Stimulated activated CD8-positive, alpha-beta memory T cell treated with anti-CD3 and anti-CD28 coated beads, Interleukin-2, amount 100 ng/mL, for 1 hour (primary cell): ENCODE measurements around the gene DAPK1.

Source experiments
- DNase-seq, 2 donors: peaks; one replicate each; pipeline ENCODE4 v3.0.0-alpha.2; 2020; ENCODE audit warnings: low read depth in 2 of 2

Gene DAPK1

DNA sequence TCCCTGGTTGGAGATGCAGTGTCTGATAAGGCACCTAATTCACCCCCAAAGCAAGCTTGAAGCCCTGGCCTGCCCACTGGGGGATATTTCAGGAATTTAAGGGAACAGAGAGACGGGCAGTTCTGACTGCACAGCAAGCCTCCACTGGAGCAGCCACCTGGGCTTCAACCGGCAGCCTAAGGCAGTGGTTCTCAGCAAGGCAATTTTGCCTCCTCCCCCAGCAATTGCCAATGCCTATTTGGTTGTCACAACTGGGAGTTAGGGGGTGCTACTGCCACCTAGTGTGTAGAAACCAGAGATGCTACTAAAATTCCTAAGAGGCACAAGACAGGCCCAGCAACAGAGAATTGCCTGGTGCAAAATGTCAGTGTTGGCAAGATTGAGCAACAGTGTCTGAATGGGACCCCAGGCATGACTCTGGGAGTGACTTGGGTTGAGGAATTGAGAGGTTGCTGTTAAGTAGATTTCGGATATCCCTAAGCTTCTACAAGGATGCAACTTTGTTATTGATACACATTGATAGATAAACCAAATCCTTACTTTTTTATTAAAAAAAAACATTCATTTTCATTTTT, 169.6 kb downstream of the DAPK1 start:
- no peak for DNase-seq

GRCh38 chr9:87668222-87668621, 170.6 kb downstream of the DAPK1 start:
- no peak for DNase-seq

DNA sequence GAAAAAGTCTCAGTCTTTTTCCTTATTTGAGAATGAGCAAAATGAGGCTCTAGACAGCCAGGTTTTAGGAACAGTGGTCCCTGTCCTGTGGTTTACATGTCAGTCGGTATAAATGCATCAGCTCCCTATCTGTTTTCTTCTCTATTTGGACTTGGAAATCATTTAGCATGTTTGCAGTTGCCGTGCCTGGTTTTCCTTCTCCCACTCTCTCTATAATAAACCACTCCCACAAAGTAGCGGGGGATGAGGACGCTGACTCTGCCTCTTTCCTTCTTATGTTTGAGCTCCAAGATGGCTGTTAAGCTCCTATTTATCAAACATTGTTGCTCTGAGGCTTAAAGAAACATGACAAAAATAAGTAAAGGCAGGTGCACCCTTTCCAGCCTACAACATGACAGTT, 171.1 kb downstream of the DAPK1 start:
- DNase-seq: no peak

DNA sequence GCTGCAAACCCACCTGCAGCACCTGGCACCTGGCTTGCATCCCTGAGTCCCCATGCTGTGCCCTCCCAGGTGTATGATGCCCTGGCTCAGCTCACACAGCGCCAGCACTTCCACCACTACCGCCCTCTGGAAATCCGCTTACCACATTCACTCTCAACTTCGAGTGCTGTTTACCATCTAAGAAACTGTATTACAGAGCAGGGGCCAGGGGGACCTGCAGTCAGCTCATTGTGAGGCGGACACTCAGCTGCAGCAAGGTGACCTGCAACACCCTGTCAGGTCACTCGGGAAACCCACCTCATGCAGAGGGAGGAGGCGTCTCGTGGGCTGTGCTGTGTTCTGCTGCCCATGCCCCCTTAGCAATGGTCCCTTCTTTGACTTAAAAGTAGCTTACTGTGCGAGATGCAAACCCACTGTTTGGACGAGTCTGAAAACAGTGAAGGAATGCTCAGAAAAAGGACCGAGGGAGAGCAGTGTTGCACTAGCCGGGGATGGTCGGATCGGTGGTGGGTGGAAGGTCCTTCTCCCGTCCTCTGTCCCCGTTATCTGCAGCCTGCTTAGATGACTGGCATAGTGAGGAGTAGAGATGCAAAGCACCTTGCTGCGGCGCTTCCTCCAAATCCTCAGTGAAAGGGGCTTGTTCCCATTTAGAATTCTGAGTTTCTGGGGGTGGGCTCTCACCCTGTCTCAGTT, 173.1 kb downstream of the DAPK1 start:
- DNase-seq: no peak

DNA sequence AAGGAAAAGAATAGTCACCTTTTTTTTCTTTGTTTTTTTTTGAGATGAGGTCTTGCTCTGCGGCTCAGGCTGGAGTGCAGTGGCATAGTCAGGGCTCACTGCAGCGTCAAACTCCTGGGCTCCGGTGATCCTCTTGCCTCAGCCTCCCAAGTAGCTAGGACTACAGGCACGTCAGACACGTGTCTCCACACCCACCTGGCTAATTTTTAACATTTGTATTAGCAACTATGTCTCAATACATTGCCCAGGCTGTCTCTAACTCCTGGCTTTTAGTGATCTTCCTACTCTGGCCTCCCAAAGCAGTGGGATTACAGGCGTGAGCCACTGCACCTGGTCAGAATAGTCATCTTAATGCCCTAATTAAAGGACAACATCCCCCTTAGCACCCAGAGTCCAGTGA, 173.8 kb downstream of the DAPK1 start:
- DNase-seq: no peak

- no peak for DNase-seq
Measured at GRCh38 chr9:87671925-87672324, 174.3 kb downstream of the DAPK1 start.

- DNase-seq: no peak
Measured at GRCh38 chr9:87672586-87672985, 174.9 kb downstream of the DAPK1 start.

GRCh38 chr9:87673446-87674120, 175.9 kb downstream of the DAPK1 start:
- DNase-seq: no peak

- DNase-seq: no peak
Measured at GRCh38 chr9:87674565-87675299, 177.1 kb downstream of the DAPK1 start.

DNA sequence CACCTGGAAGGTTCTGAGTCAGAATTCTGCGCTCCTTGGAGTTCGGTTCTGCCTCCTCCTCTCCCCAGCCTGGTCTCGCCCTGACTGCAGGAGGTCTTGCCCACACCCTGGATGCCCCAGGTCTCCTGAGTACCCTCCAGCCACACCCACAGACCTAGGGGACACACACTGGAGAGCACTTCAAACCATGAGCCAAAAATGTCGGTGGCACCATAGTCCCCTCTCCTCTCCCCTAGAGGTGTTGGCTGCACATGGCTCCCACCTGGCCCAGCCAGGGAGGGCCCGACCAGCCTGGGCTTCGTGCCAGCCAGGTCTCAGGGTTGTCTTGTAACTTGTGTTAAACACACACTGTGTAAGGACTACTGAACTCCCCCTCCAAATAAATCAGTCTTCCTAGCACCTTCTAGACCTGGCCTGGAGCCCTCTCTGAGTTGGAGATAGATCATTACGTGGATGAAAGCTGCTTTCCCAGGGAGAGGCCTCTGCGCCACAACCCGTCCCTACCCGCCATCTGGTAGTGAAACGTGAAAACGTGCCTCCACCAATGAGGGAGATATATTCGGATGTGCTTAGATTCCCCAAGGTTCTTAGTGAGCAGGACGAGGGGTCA, 178.3 kb downstream of the DAPK1 start:
- no peak for DNase-seq

- no peak for DNase-seq
Measured at GRCh38 chr9:87676976-87677775, 179.5 kb downstream of the DAPK1 start.

DNA sequence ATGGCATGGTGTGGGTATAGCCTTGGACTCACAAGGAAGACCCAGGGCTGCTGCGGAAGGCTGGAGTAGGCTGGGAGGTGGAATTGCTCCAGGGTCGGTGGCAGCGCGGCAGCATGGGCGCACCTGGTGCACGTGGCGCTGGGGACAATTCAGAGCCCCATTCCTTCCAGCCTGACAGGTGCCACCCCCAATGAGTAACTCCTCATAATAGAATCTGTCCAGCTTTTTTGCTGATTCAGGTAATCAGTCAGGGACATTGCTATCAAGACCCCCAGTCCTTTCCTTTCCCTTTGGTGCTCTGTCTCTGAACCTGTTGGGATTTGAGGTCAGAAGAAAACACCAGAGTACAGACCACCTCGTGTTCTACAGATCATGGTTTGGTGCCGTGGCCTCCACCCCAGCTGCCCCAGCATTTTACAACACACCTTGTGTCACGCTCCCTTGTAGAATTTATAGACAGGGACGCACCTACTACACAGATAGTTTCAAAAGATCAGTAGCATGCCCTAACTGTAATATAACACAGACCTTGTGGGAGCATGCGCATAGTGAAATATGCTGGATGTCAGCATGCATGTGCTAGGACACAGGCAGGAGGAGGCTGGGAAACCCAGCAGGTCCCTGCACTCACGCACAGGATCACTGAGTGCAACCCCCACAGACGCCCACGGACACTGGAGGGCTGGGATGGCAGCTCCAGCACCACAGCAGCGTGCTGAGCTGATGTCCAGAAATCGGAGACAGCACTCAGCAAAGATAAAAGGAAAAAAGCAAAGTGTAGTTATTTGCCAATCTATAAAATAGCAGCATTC, 180.3 kb downstream of the DAPK1 start:
- DNase-seq: no peak

DNA sequence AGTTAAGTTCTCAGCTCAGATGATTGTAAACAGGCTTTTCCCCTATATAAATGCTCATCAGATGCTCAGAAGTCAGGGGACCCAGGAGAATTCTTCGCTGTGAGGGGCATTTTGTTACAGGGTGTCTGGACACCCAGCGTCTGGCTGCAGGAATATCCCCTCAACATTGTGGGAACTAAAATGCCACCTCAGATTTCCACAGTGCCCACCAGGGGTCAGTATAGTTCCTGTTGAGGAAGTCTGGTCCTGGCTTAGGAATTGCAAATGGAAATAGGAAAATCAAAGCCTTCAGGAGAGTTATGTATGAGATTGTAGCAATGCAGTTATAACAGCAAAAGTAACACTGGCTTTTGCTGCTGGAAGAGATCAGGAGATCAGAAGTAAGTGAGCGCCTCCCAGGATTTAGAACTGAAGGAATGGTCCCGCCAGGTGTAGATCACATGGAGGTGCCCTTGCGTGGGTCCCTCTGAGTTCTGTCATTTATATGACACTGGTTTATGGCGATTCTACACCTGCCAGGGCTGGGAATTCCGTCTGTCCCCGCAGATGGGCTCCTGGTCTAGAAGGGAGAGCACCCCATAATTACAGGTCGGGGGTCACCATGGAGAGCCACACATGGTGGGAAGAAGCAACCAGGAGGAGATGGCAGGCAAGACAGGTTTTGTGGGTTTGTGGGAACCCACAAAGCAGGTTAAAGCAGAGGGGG, 181.1 kb downstream of the DAPK1 start:
- DNase-seq: no peak

DNA sequence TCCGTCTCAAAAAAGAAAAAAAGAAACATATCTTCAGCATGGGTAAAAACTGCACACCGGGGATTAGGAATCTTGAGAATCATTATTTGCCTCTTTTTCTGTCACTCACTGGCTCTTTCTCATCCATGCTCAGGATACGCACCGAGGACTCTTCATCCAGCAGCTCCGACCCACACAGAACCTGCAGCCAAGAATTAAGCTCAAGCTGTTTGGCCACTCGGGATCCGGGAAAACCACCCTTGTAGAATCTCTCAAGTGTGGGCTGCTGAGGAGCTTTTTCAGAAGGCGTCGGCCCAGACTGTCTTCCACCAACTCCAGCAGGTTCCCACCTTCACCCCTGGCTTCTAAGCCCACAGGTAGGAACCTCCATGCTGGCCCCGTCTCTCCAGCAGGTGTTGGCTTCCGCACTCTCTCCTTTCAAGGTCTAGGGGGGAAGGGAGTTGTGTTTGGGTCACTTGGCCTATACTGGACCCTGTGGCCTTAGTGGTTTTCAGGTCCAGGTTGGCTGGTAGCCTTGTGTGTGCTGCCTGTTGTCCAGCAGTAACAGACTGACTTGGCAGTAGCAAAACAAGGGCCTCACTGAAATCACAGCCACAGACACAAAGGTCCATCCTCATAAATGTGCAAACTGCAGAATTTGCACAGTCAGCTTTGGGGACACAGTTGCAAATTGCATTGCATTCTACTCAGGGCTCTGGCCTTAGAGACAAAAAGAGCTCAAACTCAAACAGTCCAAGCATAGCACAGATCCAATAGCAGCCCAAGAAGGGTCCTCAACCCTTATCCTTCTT, 183.8 kb downstream of the DAPK1 start:
- no peak for DNase-seq

GRCh38 chr9:87682085-87682484, 184.4 kb downstream of the DAPK1 start:
- no peak for DNase-seq

- no peak for DNase-seq
Measured at GRCh38 chr9:87682618-87683017, 185.0 kb downstream of the DAPK1 start.

DNA sequence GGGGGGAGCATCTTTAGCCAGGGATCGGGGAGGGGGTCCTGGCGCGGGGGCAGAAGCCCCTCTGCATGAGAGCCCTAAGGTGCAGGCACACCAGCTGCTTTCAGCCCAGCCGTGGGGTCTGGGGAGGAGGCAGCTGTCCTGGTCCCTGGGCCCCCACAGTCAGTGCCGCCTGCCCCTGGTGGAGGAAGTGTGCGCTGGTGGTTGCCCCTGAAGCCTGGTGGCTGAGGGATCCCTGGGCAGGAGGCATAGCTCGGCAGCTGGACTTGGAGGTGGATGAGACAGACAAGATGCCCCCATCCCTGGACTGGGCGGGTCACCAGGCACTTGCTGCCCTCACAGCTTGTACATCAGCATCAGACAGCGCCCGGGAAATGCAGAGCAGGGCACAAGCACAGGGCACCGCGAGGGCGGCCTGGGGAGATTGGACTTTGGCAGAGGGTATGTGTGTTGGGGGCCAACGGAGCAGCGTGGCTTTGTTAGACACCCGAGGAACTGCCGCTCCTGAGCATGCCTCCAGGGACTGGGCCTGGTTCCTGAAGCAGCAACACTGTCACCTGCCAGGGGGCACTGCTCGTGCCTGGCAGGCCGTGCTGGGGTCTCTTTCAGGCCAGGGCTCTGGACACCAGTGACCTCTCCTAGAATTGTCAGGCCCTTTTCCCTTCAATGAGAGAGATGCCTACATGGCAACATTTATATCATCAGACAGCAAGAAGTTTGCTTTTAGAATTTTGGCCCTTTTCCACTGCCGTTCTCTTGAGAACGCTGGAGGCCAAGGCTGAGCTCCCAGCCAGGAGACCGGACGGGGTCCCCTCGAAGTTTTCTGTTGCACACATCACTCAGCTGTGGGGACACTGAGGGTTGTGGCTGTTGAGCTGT, 186.3 kb downstream of the DAPK1 start:
- DNase-seq: no peak

DNA sequence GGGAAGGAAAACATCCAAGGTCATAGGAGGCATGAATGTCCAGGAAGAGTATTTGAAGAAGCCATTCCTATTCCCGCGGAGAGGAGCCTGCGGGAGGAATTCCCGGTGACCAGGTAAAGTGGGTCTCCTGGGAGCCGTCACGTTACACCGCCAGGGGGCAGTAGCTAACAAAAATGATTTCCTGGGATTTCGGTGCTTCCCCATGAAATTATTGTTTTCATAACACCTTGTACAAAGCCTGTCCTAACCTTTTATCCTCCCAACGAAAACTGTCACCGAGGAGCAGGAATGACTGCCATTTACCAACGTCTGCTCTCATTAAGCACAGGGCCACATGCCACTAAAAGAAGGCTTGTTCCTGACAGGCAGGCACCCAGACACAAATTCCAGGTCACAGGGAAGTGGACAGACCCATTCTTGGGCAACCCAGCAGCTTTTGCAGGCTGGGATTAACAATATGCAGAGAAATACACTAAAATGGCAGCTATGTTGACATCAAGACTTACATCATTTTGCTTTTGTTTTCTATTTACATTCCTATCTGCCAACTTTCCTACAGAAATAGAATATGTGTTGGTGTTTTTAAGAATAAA, 187.1 kb downstream of the DAPK1 start:
- DNase-seq: no peak
